Measurements from ENCODE around the gene CAPN2. TPM values are rescaled to one million over a fixed set of nuclear protein-coding genes. Genes with fewer than 3 reads are reported as not detected.

CAPN2 gene
- 53.7 TPM for total RNA-seq

DNA sequence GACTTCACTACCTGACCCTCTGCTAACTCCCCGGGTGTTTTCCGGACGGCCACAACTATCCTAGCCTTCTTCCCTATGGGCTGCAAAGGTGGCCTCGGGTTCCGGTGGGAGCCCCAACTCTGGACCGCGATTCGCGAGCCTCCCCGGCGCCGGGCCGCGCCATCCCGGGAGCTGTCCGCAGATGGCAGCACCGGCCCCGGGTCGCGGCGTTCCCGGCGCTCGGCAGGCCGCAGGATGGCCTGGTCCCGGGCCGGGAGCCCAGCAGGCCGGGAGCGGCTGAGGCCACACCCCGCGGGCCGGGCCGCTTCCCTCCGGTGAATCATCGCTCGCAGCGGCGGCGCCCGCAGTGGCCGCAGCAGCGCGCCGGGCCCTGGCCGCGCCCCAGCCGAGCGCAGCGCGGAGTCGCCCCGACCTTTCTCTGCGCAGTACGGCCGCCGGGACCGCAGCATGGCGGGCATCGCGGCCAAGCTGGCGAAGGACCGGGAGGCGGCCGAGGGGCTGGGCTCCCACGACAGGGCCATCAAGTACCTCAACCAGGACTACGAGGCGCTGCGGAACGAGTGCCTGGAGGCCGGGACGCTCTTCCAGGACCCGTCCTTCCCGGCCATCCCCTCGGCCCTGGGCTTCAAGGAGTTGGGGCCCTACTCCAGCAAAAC, at the start of gene CAPN2:
Gene CAPN2 (plus strand): TSS at position 346 of the 656 bp plus-strand sequence. CDS start 102 bp downstream, at position 448.

GRCh38 chr1:223665592-223666312, 46.6 kb upstream of the CAPN2 start, which contains the start of gene CAPN8:
Gene CAPN8 (minus strand): TSS chr1:223665701. CDS start chr1:223665646, 55 bp downstream.

Small RNAs within 50 kb of the gene (small RNA-seq; reads per million reads assigned to genes)
- not detected for gene RNU6-1248P

Other genes with a start within 250 kb of the CAPN2 start
- not detected for gene CAPN8, start 46.8 kb upstream of the CAPN2 start, total RNA-seq
- gene TP53BP2, start 133.4 kb downstream of the CAPN2 start, total RNA-seq: 38.3 TPM